GM11168 (cell line): ENCODE results near the gene C1orf21.

Source experiments
- in situ Hi-C: fragments of 300-500 bp; cut with MboI; formaldehyde crosslinking; loops from one replicate; pipeline ENCODE4 v1.12.0; 2022; ENCODE audit warnings: low sequenced_read_pairs; ENCODE audit not compliant: unreplicated experiment

C1orf21 gene

DNA sequence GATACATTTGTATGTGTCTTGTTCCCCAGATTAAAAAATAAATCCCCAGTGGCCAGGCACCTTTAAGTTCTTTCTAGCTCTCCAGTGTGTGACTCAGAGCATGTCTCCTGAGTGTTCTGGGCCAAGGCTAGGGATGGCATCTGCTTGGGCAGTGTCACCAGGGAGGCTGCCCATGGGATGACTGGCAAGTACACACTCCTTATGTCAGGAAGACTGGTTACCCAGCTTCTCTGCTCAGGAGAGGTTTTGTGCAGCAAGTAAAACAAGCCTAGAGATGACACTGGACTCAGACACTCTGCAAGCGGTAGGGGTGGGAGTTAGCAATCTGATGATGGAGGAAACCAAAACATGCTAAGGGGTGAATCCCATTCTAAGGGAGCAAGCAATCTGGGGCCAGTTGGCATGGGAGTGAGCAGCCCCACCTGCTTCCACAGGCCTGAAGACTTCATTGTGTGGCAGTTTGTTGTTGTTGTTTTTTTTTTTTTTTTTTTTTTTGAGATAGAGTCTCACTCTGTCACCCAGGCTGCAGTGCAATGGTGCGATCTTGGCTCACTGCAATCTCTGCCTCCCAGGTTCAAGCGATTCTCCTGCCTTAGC lies 230.7 kb downstream of the C1orf21 start:
- in situ Hi-C loops: no loop called here

- in situ Hi-C loops: no loop called here
Measured at GRCh38 chr1:184618851-184619250, 232.0 kb downstream of the C1orf21 start.

- in situ Hi-C loops: no loop called here
Measured at GRCh38 chr1:184620469-184620868, 233.6 kb downstream of the C1orf21 start.

DNA sequence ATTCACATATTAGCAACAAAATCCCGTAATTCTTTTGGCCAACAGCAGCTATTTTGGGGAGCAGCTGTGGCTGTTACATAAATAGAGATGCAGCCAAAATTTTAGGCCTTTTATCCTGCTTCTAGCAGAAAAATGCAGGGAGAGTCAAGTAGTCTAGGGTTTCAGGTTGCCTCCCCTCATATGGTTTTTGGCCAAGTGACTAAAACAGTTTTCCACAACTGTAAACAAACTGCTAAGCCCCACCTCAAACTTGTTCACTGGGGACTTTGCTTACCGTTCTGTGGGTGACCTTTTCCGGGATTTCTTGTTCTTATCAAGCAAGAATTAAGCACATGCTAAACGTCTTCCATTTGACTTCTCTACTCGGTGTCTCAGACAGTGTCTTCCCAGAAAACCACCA lies 234.4 kb downstream of the C1orf21 start:
- in situ Hi-C loops: no loop called here

DNA sequence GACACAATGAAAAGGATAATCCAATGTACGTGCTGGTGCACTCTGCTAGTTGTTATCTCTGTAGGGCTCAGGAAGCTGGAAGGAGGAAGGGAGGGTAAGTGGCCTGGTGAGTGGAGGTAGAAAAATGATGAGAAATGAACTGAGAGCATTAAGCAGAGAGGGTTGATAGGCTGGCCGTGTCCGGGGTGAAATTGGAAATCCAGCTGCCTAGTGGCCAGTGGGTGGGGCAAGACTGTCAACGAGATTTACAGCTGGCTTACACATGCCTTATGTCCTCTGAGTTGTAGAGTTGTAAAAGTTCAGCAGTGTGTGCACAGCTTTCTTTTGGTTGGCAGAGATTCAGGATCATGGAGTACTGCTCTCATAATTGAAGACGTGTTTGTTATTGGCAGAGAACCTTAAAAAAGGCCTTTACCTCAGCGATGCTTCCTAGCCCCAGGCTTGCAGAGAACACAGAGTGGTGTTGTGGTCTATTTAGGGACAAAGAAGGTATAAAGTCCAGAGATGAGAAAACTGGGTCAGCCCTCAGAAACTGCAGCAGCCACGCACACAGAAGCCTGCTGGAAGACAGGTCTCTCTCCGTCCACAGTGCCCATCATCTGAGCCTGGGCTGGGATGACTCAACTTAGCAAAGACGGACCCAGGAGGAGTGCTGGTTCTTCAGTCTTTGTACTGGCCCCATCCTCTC lies 235.5 kb downstream of the C1orf21 start:
- in situ Hi-C loops: no loop called here

- in situ Hi-C loops: no loop called here
Measured at GRCh38 chr1:184623404-184623803, 236.6 kb downstream of the C1orf21 start.

DNA sequence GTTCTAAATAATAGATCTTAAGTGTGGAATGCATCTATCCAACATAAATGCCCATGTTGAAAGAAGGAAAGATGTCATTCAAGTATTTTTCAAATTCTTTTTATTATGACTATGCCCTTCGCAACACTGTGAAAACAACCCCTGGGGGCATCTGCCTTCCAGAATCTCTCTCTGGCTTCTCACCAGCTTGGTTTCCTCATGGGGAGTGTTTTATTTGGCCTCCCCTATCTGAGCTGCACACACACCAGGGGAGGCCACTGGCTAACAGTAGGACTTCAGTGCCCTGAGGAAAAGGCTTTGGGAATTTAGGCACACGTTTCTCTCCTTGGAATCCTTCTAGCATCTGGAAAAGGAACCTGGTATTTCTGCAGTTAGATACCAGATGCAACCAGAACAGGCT lies 237.2 kb downstream of the C1orf21 start:
- in situ Hi-C loops: no loop called here

GRCh38 chr1:184624626-184625025 lies 237.8 kb downstream of the C1orf21 start:
- in situ Hi-C loops: no loop called here

- in situ Hi-C loops: no loop called here
Measured at GRCh38 chr1:184625271-184625670, 238.4 kb downstream of the C1orf21 start.

DNA sequence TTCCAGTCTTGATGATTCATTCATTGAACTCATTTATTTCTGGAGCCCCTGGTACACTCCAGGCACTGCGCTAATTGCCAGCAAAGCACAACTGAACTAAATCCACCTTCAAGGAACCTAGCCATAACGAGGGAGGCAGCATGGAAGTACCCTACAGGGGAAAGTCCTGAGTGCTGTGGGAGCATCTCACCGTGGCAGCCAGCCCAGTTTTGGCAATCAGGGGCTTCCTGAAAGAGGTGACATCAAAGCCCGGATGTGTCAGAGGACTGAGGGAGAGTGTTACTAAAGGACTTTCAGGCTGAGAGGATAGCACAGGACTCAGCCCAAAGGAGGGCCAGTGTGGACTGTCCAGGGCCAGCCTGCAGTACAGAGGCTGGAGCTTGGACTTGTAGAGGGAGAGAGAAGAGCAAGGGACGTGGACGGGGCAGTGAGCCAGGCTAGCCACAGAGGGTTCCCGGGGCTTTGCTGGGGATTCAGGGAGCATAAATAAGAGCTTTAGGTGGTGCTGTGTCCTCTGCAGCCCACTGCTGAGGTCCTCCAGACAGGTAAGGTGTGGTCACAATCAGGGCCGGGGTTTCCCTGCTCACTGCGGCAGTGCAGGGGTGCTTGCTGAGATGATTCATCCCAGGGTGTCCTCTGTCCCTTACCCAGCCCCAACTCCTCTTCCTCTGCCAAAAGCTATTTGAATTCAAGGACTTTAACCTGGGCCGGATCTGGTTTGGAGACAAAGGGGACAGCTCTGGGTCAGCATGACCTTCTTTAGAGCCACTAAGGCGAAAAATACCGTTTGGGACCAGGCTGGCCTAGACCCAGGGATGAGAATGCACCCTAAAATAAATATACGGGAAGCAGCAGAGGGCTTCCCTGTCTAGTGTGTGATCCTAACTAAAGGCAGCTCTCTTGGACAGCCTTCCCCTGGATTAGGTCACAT lies 239.5 kb downstream of the C1orf21 start:
- in situ Hi-C loops: no loop called here

DNA sequence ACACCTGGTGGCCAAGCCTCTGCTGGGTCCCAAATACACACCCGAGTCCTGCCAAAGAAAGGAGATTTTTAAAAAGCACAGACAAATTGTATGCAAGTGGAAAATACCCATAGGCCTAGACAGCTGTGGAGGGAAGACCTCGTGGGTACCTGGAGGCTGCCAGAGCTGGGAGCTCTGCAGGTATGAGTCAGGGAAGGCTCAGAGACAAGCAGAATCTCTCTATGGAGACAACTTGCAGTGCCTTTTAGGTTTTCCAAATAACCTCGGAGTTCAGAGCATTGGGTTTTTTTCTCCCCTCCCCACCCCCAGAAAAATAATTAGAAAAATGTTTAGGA lies 240.1 kb downstream of the C1orf21 start:
- in situ Hi-C loops: no loop called here

GRCh38 chr1:184629266-184629665 lies 242.4 kb downstream of the C1orf21 start:
- in situ Hi-C loops: no loop called here

- in situ Hi-C loops: no loop called here
Measured at GRCh38 chr1:184630679-184631060, 243.8 kb downstream of the C1orf21 start.

- in situ Hi-C loops: no loop called here
Measured at GRCh38 chr1:184632415-184633175, 245.8 kb downstream of the C1orf21 start.

DNA sequence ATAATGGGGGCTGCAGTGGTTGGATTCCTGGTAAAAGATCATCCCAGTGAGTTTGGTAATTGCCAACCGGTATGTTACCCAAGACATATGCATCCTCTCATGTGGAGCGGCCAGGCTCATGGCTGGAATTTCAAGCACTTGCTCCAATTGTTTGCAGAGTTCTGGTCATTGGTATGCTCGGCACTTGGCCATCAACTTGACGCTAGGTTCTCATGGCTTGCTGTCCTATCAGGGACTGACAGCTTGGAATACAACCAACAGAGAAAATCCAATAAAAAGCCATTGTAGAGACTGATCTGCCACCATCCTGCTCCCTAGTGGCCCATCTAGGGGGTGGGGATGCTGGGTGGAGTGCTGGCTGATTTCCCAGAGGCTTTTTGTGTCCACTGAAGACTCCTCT lies 247.0 kb downstream of the C1orf21 start:
- in situ Hi-C loops: no loop called here

DNA sequence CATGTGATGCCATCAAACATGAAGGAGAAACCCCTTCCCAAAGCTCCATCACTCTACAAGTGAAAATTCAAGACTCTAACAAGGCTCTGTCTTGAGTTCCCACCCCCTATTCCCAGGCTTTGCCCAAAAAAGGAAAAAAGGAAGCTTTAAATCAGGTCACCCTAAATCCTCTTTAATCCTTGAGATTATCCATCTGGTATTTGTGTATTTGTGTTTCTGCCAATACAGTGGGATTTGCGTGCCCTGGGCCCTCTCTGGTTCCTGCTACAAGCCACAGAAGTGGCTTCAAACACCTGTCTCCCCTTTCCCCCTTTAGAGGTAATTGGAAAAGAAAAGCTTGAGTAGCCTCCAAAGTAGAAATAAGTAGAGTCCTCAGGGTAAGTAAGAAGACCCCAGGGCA lies 247.5 kb downstream of the C1orf21 start:
- in situ Hi-C loops: no loop called here

DNA sequence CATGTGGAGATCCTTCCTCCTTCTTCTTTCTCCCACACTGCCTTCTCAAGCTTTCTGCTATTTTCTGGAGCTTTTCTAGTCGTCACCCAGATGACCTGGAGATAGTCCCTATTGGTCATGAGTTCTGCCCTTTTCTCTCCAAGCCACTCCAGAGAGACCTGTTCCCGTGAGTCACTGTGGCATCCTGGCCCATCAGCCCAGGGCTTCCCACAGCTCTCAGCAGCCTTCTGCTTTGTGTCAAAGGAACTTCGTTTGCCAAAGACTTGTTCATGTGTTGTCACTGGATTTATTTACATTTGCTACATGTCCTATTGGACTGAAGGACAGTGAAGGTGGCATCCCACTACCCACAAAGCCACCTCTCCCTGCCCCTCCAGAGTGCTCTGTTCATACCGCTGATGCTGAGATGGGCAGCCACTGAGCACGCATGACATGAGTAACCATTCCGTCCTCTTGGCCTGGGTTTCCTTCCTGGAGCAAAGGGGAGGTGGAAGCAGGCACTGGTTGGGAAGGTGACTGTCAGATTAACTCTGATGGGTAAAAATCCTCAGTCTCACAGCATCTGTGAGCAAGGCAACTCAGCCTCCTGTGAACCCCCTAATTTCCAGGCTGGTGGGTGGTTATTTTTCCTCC lies 248.6 kb downstream of the C1orf21 start:
- in situ Hi-C loops: no loop called here

GRCh38 chr1:184635980-184636431 lies 249.2 kb downstream of the C1orf21 start:
- in situ Hi-C loops: no loop called here

DNA sequence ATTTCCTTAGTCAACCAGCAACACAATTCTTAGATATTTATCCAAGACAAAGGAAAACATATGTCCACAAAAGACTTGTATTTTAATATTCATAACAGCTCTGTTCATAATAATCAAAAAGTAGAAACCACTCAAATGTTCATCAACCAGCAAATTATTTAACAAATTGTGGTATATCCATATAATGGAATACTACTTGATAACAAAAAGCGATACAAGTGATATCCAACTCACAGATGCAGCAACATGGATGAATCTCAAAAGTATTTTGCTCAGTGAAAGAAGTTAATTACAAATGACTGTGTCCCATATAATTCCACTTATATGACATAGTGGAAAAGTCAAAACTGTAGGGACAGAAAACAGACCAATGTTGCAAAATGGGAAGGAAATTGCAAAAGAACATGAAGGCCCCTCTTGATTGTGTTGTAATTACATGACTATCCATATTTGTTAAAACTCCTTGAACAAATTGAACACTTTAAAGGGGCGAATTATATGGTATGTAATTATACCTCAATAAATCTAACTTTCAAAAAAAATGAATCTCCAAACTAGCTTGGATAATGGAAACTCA lies 250.9 kb downstream of the C1orf21 start:
- in situ Hi-C loops: no loop called here

GRCh38 chr1:184639205-184639604 lies 252.4 kb downstream of the C1orf21 start:
- in situ Hi-C loops: no loop called here
